ENCODE data around the gene TTLL11. TPM values are rescaled to one million over a fixed set of nuclear protein-coding genes. Genes with fewer than 3 reads are reported as not detected.

The TTLL11 gene
- total RNA-seq, 1 donor, result 6.2 TPM

DNA sequence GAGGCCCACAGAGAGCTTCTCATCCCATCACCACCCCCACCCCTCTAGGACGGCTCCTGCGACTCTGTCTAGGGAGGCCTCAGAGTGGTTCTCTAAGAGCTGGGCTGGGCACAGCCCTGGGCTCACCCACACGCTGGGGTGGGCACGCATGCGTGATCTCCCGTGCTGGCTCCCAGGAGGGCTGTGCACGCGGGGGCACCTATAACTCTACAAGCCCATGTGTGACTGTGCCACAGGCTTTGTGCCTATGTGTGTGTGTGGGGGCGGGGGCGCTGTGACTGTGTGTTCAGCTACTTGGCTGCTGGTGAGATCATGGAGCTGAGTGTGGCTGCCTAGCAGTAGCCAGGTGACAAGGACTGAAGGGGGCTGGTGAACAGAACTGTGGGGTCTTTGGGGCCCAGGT, 34.3 kb upstream of the TTLL11 start:
- Histone ChIP-seq H4K20me1 (ENCODE audit: insufficient read depth, low read length) (no peaks in the 10 kb centered on the region), H3K4me1 (ENCODE audit: insufficient read depth, low read length) (peaks cover 13% of the 10 kb centered on the region), H3K4me2 (ENCODE audit: insufficient read depth, low read length) (no peak overlapping the region), H3K79me2 (ENCODE audit: insufficient read depth, low read length) (no peaks in the 10 kb centered on the region), H3K4me3 (ENCODE audit: insufficient read depth, low read length) (no peak overlapping the region), H2AFZ (ENCODE audit: low read length) (no peak overlapping the region), H3K27me3 (ENCODE audit: insufficient read depth, low read length) (peaks cover 7% of the 10 kb centered on the region), H3K36me3 (ENCODE audit: insufficient read depth, low read length) (no peaks in the 10 kb centered on the region), H3K9me3 (ENCODE audit: low read depth, low read length) (no peaks in the 10 kb centered on the region), H3K27ac (ENCODE audit: low read depth, low read length) (no peak overlapping the region)
- peak; percentile 72 for DNase-seq (ENCODE audit: insufficient read length, low spot score, missing footprints)
- TF ChIP-seq, protein P1, sequence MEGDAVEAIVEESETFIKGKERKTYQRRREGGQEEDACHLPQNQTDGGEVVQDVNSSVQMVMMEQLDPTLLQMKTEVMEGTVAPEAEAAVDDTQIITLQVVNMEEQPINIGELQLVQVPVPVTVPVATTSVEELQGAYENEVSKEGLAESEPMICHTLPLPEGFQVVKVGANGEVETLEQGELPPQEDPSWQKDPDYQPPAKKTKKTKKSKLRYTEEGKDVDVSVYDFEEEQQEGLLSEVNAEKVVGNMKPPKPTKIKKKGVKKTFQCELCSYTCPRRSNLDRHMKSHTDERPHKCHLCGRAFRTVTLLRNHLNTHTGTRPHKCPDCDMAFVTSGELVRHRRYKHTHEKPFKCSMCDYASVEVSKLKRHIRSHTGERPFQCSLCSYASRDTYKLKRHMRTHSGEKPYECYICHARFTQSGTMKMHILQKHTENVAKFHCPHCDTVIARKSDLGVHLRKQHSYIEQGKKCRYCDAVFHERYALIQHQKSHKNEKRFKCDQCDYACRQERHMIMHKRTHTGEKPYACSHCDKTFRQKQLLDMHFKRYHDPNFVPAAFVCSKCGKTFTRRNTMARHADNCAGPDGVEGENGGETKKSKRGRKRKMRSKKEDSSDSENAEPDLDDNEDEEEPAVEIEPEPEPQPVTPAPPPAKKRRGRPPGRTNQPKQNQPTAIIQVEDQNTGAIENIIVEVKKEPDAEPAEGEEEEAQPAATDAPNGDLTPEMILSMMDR (IDR thresholded peaks at IDR 0.05; ENCODE audit: extremely low read depth, low read depth, low read length), result no peak

DNA sequence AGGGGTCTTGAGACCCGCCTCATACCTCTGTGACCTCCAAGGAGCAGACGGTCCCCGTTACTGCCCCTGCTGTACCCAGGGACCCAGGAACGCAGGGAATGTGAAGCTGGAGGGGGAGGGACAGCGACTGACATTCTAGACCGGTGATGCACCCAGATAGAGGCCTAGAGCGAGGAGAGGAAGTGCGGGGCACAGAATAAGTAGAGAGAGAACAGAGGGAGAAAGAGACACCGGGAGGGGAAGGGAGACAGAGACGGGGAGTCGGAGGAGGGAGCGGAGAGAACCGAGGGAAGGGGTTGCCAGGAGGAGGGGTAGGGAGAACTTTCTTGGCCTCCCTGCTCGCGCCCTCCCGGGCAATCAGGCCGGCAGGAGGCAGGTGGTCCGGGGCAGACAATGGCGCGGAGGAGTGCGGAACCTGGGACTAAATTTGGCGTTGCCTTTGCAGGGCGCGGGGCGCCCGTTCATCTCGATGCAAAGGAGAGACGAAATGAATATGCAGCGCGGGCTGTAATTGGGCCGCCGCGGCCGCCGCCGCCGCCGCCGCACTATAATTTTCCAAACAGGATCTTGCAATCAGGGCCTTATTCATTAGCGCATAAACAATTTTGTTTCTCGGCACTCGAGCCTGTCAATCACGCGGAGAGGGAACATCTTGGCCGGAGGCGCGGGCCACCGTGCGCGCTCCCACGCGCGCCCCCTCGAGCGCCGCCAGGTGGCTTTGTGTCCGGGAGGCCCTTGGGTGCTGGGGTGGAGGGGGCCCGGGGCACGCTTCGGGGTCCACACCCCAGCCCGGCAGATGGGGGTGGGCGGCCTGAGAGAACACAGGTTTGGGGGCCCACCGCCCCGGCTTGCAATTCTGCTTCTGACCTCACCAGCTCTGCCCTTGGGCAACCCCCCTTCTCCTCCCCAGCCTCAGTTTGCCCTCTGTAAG, 33.5 kb upstream of the TTLL11 start:
- Histone ChIP-seq H3K4me1 (ENCODE audit: insufficient read depth, low read length) (peaks cover 13% of the 10 kb centered on the region), H3K4me2 (ENCODE audit: insufficient read depth, low read length) (peak overlapping the region; percentile 93), H3K4me3 (ENCODE audit: insufficient read depth, low read length) (peak overlapping the region; percentile 71), H4K20me1 (ENCODE audit: insufficient read depth, low read length) (no peaks in the 10 kb centered on the region), H3K27ac (ENCODE audit: low read depth, low read length) (no peak overlapping the region), H3K9me3 (ENCODE audit: low read depth, low read length) (no peaks in the 10 kb centered on the region), H2AFZ (ENCODE audit: low read length) (peak overlapping the region; percentile 93), H3K27me3 (ENCODE audit: insufficient read depth, low read length) (peaks cover under 1% of the 10 kb centered on the region), H3K79me2 (ENCODE audit: insufficient read depth, low read length) (no peaks in the 10 kb centered on the region), H3K36me3 (ENCODE audit: insufficient read depth, low read length) (no peaks in the 10 kb centered on the region)
- TF ChIP-seq, protein P1 (IDR thresholded peaks at IDR 0.05; ENCODE audit: extremely low read depth, low read depth, low read length), result no peak
- DNase-seq (ENCODE audit: insufficient read length, low spot score, missing footprints), result peak; percentile 95

DNA sequence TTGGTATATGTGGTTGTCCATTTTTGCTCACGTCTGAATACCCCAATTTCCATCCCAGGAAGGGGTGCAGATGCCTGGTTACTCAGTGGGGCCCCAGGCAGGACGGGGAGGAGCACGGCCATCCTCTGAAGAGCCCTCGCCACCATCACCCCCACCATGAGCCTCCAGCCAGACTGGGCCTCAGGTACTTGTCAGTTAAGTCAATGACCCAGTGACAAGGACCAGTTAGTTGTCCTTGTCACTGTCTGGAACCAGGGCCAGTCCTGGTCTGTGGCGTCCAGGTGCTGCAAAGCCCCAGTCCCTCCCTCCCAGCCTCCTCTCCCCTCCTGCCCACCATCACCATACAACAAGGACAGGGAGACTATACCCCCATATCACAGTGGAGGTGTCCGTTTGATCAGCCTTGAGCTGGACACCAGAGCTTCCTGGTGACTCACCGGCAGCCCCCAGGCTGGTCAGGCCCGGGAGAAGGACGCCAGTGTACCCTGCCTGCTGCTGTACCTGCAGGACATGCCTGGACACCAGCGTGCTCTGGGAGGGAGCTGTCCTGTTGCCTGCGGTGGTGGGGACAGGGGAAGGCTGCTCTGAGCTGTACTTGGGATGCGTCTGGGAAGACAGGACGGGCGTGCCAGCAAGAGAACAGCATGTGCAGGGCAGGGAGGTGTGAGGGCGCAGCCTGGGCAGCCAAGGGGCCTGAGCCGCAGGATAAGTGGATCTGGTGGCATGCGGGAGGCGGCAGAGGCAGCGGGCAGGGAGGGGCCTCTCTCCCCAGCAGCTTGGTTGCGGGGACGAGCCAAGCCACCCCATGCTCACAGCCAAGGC, 32.6 kb upstream of the TTLL11 start:
- Histone ChIP-seq H3K27me3 (ENCODE audit: insufficient read depth, low read length) (no peaks in the 10 kb centered on the region), H3K4me1 (ENCODE audit: insufficient read depth, low read length) (peaks cover 13% of the 10 kb centered on the region), H3K4me2 (ENCODE audit: insufficient read depth, low read length) (peak overlapping the region; percentile 93), H3K79me2 (ENCODE audit: insufficient read depth, low read length) (no peaks in the 10 kb centered on the region), H3K36me3 (ENCODE audit: insufficient read depth, low read length) (no peaks in the 10 kb centered on the region), H3K4me3 (ENCODE audit: insufficient read depth, low read length) (peak overlapping the region; percentile 71), H2AFZ (ENCODE audit: low read length) (peak overlapping the region; percentile 93), H3K27ac (ENCODE audit: low read depth, low read length) (no peak overlapping the region), H3K9me3 (ENCODE audit: low read depth, low read length) (no peaks in the 10 kb centered on the region), H4K20me1 (ENCODE audit: insufficient read depth, low read length) (no peaks in the 10 kb centered on the region)
- TF ChIP-seq, protein P1 (IDR thresholded peaks at IDR 0.05; ENCODE audit: extremely low read depth, low read depth, low read length), result peak; percentile 3
- peak; percentile 90 for DNase-seq (ENCODE audit: insufficient read length, low spot score, missing footprints)

DNA sequence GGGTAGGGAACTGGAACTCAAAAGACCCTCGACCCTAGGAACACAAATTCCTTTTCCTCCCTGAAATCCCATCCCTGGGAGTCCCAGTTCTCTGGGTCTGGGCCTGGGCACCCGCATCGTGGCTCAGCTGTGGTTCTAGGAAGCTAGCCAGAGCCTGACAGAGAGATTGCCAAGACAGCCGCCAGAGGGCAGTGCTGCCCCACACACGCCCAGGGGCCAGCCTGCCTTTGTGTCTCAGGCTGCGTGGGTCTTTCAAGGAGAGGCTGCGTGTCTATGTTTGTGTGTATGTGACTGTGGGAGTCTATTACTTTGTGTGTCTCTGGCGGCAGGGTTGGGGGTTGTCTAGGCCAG, 32.0 kb upstream of the TTLL11 start:
- peak; percentile 99 for DNase-seq (ENCODE audit: insufficient read length, low spot score, missing footprints)
- Histone ChIP-seq H3K4me1 (ENCODE audit: insufficient read depth, low read length) (peaks cover 13% of the 10 kb centered on the region), H3K9me3 (ENCODE audit: low read depth, low read length) (no peaks in the 10 kb centered on the region), H3K27me3 (ENCODE audit: insufficient read depth, low read length) (no peaks in the 10 kb centered on the region), H4K20me1 (ENCODE audit: insufficient read depth, low read length) (no peaks in the 10 kb centered on the region), H3K4me2 (ENCODE audit: insufficient read depth, low read length) (no peak overlapping the region), H3K27ac (ENCODE audit: low read depth, low read length) (no peak overlapping the region), H3K4me3 (ENCODE audit: insufficient read depth, low read length) (no peak overlapping the region), H2AFZ (ENCODE audit: low read length) (no peak overlapping the region), H3K79me2 (ENCODE audit: insufficient read depth, low read length) (no peaks in the 10 kb centered on the region), H3K36me3 (ENCODE audit: insufficient read depth, low read length) (no peaks in the 10 kb centered on the region)
- TF ChIP-seq, protein P1 (IDR thresholded peaks at IDR 0.05; ENCODE audit: extremely low read depth, low read depth, low read length), result peak; percentile 97
